ENCODE measurements around the gene GRID1. TPM values are rescaled to one million over a fixed set of nuclear protein-coding genes. Genes with fewer than 3 reads are reported as not detected.
A peak's percentile ranks its signal among the peaks of the same experiment; 100 is the strongest.

Gene GRID1
- total and polyA plus RNA-seq, 8 donors = 0.31 to 8.5 (median 1.0) TPM; not detected in 1

- 73 to 79% (median 76%) methylated on average over 5 of the region's 5 CpGs for WGBS, 5 donors
- H3K4me3 ChIP-seq = no peak overlapping the region
- peaks cover 0 to 7% (median 0%) of the 10 kb centered on the region in 3 donors for H3K27me3 ChIP-seq
- H3K4me1 ChIP-seq = peaks cover 6 to 19% (median 8%) of the 10 kb centered on the region in 4 donors
- H3K9me3 ChIP-seq = peaks cover 0 to 11% (median 5%) of the 10 kb centered on the region in 4 donors
- TF ChIP-seq CTCF (IDR thresholded peaks at IDR 0.05) (no peak), POLR2A (IDR thresholded peaks at IDR 0.05) (no peak), POLR2AphosphoS5 (IDR thresholded peaks at IDR 0.05) (no peak), EP300 (IDR thresholded peaks at IDR 0.05) (no peak)
- intact Hi-C loops (cut with DNase I; ENCODE audit: low total_unique reads) = no loop called here
- no peaks in the 10 kb centered on the region for H3K36me3 ChIP-seq
- DNase-seq = no peak
- H3K27ac ChIP-seq = no peak overlapping the region
Measured at GRCh38 chr10:86349940-86350630, 16.5 kb downstream of the GRID1 start.

GRCh38 chr10:86349474-86349873 is 17.1 kb downstream of the GRID1 start:
- peak in 1 of 2 donors; percentile 44 for DNase-seq
- intact Hi-C loops (cut with DNase I; ENCODE audit: low total_unique reads) = no loop called here
- TF ChIP-seq POLR2AphosphoS5 (IDR thresholded peaks at IDR 0.05) = no peak
- TF ChIP-seq CTCF (IDR thresholded peaks at IDR 0.05) = no peak
- Histone ChIP-seq H3K4me3 (no peak overlapping the region), H3K27me3 (peaks cover 0 to 7% (median 0%) of the 10 kb centered on the region in 3 donors), H3K36me3 (no peaks in the 10 kb centered on the region), H3K4me1 (peaks cover 6 to 19% (median 8%) of the 10 kb centered on the region in 4 donors), H3K27ac (no peak overlapping the region), H3K9me3 (peaks cover 0 to 11% (median 5%) of the 10 kb centered on the region in 4 donors)
- WGBS, 5 donors = 25 to 56% (median 32%) methylated on average over 3 of the region's 3 CpGs

DNA sequence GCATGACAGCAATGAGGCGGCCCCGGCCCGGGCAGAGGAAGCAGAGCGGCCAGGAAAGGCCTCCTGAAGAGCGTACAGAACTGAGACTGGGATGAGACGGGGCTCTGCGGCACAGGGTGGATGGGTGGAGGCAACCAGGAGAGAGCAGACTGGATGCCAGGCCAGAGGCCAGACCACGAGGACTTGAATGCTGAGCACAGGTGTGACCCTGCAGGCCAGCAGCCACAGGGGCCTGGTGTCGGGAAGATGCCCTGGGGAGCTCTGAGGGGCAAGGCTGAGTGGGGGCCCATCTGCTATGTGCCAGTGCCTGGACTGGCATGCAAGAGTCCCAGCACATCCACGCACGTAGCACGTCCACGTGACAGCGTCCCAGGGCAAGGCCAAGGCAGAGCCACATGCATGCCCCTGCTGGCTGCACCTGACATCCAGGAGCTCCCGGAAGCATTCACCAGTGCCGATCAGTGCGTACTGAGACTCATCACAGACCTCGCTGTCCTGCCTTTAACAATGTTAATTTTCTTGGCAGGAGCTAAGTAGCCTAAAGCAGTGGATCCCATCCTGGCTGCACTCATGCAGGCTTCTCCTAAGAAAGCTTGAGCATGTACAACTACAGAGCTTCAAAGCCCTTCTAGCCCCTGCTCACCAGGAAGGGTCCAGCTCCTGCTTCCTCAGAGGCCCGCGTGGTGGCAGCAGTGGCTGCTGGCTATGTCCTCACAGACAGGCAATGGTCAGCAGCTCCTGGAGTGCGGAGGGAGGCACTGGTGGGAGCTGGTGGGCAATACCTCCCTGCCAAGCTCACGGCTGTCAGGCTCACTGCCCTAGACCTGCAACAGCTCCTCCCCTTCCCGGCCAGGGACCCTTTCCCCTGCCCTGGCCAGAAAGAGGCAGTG is 18.0 kb downstream of the GRID1 start:
- intact Hi-C loops (cut with DNase I; ENCODE audit: low total_unique reads) = no loop called here
- 86 to 89% (median 87%) methylated on average over 11 to 23 of the region's 23 CpGs for WGBS, 5 donors
- DNase-seq = peak in 1 of 2 donors; percentile 32
- TF ChIP-seq POLR2AphosphoS5 (IDR thresholded peaks at IDR 0.05) (no peak), CTCF (IDR thresholded peaks at IDR 0.05) (no peak), EP300 (IDR thresholded peaks at IDR 0.05) (no peak), POLR2A (IDR thresholded peaks at IDR 0.05) (no peak)
- peaks cover 6 to 19% (median 8%) of the 10 kb centered on the region in 4 donors for H3K4me1 ChIP-seq
- peaks cover 0 to 11% (median 5%) of the 10 kb centered on the region in 4 donors for H3K9me3 ChIP-seq
- no peak overlapping the region for H3K27ac ChIP-seq
- H3K4me3 ChIP-seq = no peak overlapping the region
- H3K36me3 ChIP-seq = no peaks in the 10 kb centered on the region
- peaks cover 0 to 7% (median 0%) of the 10 kb centered on the region in 3 donors for H3K27me3 ChIP-seq

DNA sequence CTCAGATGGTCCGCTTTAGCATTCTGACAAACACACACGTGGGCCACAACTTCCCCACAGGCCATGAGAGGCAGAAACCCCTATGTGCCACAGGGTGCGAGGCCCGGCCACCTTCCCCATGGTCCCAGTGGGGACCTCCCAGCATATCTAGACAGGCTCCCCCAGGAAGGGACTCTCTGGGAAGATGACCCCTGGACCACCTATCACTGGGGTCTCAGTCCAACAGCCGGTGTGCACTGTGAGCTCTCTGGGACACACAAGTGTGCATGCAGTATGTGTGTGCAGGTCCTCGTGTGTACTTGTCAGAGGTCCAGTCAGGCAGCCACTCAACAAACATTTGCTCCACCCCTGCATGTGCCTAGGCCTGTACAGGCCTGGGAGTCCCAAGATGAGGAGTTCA is 18.7 kb downstream of the GRID1 start:
- WGBS, 5 donors = 82 to 93% (median 92%) methylated on average over 6 of the region's 6 CpGs
- intact Hi-C loops (cut with DNase I; ENCODE audit: low total_unique reads) = no loop called here
- DNase-seq = no peak
- H3K27me3 ChIP-seq = peaks cover 0 to 7% (median 0%) of the 10 kb centered on the region in 3 donors
- peaks cover 0 to 9% (median 4%) of the 10 kb centered on the region in 4 donors for H3K9me3 ChIP-seq
- H3K4me3 ChIP-seq = no peak overlapping the region
- no peak overlapping the region for H3K27ac ChIP-seq
- TF ChIP-seq EP300 (IDR thresholded peaks at IDR 0.05) (no peak), POLR2A (IDR thresholded peaks at IDR 0.05) (no peak), POLR2AphosphoS5 (IDR thresholded peaks at IDR 0.05) (no peak), CTCF (IDR thresholded peaks at IDR 0.05) (no peak)
- no peaks in the 10 kb centered on the region for H3K36me3 ChIP-seq
- peaks cover 6 to 19% (median 8%) of the 10 kb centered on the region in 4 donors for H3K4me1 ChIP-seq
